Suprapubic skin (tissue), 4 donors: Measurements from ENCODE around the gene HIGD1A. TPM values are rescaled to one million over a fixed set of nuclear protein-coding genes. Genes with fewer than 3 reads are reported as not detected.
A peak's percentile ranks its signal among the peaks of the same experiment; 100 is the strongest.

ENCODE experiments used
- DNase-seq, 2 donors: peaks; one replicate each; pipeline ENCODE4 v3.0.0-alpha.2; 2019; ENCODE audit warnings: low spot score in 2 of 2
- H3K27ac ChIP-seq: fragments of 200-600 bp; sonication (generic); one replicate; pipeline ENCODE4 v1.5.1; 2019
- H3K27me3 ChIP-seq: fragments of 200-600 bp; sonication (generic); one replicate; pipeline ENCODE4 v1.5.1; 2019
- H3K36me3 ChIP-seq: fragments of 200-600 bp; sonication (generic); one replicate; pipeline ENCODE4 v1.5.1; 2019
- H3K4me1 ChIP-seq: fragments of 200-600 bp; sonication (generic); one replicate; pipeline ENCODE4 v1.5.1; 2019
- H3K4me3 ChIP-seq: fragments of 200-600 bp; sonication (generic); one replicate; pipeline ENCODE4 v1.5.1; 2019; ENCODE audit warnings: mild to moderate bottlenecking
- H3K9me3 ChIP-seq: fragments of 200-600 bp; sonication (generic); one replicate; pipeline ENCODE4 v1.5.1; 2019
- EP300 ChIP-seq: sonication (generic); formaldehyde crosslinking; IDR thresholded peaks from one replicate; pipeline ENCODE4 v1.6.1; 2017; ENCODE audit warnings: antibody characterized with exemption
- POLR2A ChIP-seq, 2 donors: fragments of 450-650 bp; IDR thresholded peaks; one replicate each; pipeline ENCODE4 v1.6.1; 2017; ENCODE audit warnings: antibody characterized with exemption in 2 of 2, mild to moderate bottlenecking in 2 of 2, moderate library complexity in 2 of 2
- POLR2AphosphoS5 ChIP-seq, 3 donors: sonication (generic); formaldehyde crosslinking; IDR thresholded peaks; one replicate each; pipeline ENCODE4 v1.6.1; 2017; ENCODE audit warnings: antibody characterized with exemption in 3 of 3
- WGBS: methylation state at CpG from one replicate; pipeline ENCODE4 v1.1.5; 2018; 5-methylcytosine and 5-hydroxymethylcytosine counted together
- total RNA-seq, 4 donors: library from RNA; depleted of rRNA; stranded (reverse); fragments of >200 nt; gene quantifications; one replicate each; pipeline ENCODE4 v1.1.0, GENCODE V29; 2016
- TF ChIP-seq, protein P1 (sequence below), 2 donors: fragments of 200-600 bp in 1 of 2; fragments of 450-650 bp in 1 of 2; sonication (generic) in 1 of 2; IDR thresholded peaks; one replicate each; pipeline ENCODE4 v1.5.1; 2016 to 2019; ENCODE audit warnings: antibody characterized with exemption in 2 of 2, mild to moderate bottlenecking in 1 of 2, moderate library complexity in 1 of 2

Gene HIGD1A
- total RNA-seq, 4 donors from 2014 or later: 46.8 to 91.9 (median 81.4) TPM

DNA sequence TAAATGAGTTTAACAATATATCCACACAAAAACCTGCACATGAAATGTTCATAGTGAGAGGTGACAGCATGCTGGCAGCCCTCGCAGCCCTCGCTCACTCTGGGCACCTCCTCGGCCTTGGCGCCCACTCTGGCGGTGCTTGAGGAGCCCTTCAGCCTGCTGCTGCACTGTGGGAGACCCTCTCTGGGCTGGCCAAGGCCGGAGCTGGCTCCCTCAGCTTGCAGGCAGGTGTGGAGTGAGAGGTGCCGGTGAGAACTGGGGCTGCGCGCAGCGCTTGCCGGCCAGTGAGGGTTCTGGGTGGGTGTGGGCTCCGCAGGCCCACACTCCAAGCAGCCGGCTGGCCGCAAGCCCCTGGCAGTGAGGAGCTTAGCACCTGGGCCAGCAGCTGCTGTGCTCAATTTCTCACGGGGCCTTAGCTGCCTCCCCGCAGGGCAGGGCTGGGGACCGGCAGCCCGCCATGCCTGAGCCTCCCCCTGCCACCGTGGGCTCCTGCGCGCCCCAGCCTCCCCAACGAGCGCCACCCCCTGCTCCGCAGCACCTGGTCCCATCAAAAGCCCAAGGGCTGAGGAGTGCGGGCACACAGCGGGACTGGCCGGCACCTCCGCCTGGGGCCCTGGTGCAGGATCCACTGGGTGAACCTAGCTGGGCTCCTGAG, 34.7 kb downstream of the HIGD1A start:
- Histone ChIP-seq H3K27me3 (no peaks in the 10 kb centered on the region), H3K36me3 (no peaks in the 10 kb centered on the region), H3K27ac (no peak overlapping the region), H3K4me1 (peaks cover 14% of the 10 kb centered on the region), H3K9me3 (no peaks in the 10 kb centered on the region), H3K4me3 (no peak overlapping the region)
- peak in 1 of 2 donors; percentile 59 for DNase-seq
- 94% methylated on average over 9 of the region's 28 CpGs for WGBS
- TF ChIP-seq EP300: no peak
- no peak for TF ChIP-seq POLR2A (IDR thresholded peaks at IDR 0.05)
- TF ChIP-seq, protein P1, sequence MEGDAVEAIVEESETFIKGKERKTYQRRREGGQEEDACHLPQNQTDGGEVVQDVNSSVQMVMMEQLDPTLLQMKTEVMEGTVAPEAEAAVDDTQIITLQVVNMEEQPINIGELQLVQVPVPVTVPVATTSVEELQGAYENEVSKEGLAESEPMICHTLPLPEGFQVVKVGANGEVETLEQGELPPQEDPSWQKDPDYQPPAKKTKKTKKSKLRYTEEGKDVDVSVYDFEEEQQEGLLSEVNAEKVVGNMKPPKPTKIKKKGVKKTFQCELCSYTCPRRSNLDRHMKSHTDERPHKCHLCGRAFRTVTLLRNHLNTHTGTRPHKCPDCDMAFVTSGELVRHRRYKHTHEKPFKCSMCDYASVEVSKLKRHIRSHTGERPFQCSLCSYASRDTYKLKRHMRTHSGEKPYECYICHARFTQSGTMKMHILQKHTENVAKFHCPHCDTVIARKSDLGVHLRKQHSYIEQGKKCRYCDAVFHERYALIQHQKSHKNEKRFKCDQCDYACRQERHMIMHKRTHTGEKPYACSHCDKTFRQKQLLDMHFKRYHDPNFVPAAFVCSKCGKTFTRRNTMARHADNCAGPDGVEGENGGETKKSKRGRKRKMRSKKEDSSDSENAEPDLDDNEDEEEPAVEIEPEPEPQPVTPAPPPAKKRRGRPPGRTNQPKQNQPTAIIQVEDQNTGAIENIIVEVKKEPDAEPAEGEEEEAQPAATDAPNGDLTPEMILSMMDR (IDR thresholded peaks at IDR 0.05): no peak
- TF ChIP-seq POLR2AphosphoS5 (IDR thresholded peaks at IDR 0.05): no peak

DNA sequence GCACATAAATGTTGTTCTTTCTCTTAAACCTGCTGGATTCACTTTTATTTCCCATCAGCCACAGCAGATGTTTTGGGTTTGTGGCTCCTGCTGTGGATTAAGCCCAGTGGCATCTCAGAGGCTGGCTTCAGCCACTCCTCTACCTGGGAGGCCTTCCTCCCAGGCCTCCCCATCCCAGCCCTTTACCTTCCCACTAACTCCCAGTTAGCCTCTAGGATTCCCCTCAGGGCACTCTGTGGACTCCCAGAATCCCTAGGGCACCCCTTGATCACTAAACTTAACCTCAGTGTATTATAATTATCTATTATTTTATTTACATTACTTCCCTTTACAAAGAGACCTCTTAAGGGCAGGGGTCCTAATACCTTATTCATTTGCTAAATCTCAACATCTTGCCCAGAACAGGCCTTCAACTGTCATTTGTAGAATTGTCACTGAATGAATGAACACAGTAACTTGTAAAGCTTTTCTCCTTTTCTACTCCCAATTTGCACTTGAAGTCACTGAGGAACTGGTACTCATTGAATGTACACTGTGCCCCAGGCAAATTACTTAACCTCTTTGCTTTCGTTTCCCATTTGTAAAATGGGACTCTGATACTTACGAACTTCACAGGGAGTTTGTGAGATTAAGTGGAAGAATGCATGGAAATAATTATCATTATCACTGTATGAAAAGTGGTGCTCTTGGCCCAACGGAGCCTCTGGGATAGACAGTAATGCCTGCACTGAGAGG, 39.6 kb downstream of the HIGD1A start:
- no peak for DNase-seq
- Histone ChIP-seq H3K27ac (no peak overlapping the region), H3K4me1 (peaks cover 7% of the 10 kb centered on the region), H3K27me3 (no peaks in the 10 kb centered on the region), H3K4me3 (no peak overlapping the region), H3K9me3 (no peaks in the 10 kb centered on the region), H3K36me3 (no peaks in the 10 kb centered on the region)
- TF ChIP-seq, protein P1 (IDR thresholded peaks at IDR 0.05): no peak
- TF ChIP-seq EP300: no peak
- TF ChIP-seq POLR2A (IDR thresholded peaks at IDR 0.05): no peak
- TF ChIP-seq POLR2AphosphoS5 (IDR thresholded peaks at IDR 0.05): no peak
- 80% methylated on average over 3 of the region's 3 CpGs for WGBS

DNA sequence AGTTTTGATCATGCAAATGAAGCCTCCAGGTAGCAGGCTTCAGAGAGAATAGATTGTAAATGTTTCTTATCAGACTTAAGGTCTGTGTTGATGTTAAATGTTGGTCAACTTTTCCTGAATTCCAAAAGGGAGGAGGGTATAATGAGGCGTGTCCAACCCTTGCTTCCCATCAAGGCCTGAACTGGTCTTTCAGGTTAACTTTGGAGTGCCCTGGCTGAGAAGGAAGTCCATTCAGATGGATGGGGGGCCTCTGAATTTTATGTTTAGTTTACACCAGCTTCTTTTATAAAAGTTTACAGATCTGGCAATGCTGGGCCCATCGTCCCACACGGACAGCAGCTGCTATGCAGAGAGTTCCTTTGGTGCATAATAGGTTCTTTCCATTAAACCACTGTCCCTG, 40.2 kb downstream of the HIGD1A start:
- no peak overlapping the region for H3K4me3 ChIP-seq
- no peaks in the 10 kb centered on the region for H3K27me3 ChIP-seq
- no peaks in the 10 kb centered on the region for H3K9me3 ChIP-seq
- WGBS: 74% methylated on average over 3 of the region's 3 CpGs
- TF ChIP-seq EP300 (no peak), POLR2AphosphoS5 (IDR thresholded peaks at IDR 0.05) (no peak), POLR2A (IDR thresholded peaks at IDR 0.05) (no peak)
- TF ChIP-seq, protein P1 (IDR thresholded peaks at IDR 0.05): no peak
- H3K36me3 ChIP-seq: no peaks in the 10 kb centered on the region
- H3K27ac ChIP-seq: no peak overlapping the region
- peaks cover 7% of the 10 kb centered on the region for H3K4me1 ChIP-seq
- peak in 1 of 2 donors; percentile 29 for DNase-seq

DNA sequence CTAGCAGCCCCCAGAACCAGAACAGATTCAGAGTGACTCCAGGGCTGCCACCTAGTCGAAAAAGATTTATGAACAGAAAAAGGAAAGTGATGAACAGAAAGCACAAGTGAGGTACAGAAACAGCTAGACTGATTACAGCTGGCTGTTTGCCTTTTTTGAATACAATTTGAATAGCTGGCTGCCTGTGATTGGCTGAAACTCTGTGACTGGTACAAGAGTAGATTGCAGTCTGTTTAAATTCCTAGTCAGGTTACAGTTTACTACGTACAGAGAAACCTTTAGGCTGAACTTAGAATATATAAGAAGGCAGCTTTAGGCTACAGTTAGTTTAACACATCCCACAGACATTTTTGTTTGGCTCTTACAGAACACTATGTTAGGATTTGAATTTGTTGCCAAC, 41.3 kb downstream of the HIGD1A start:
- DNase-seq: no peak
- Histone ChIP-seq H3K27me3 (no peaks in the 10 kb centered on the region), H3K27ac (no peak overlapping the region), H3K4me3 (no peak overlapping the region), H3K9me3 (no peaks in the 10 kb centered on the region), H3K4me1 (peaks cover 7% of the 10 kb centered on the region), H3K36me3 (no peaks in the 10 kb centered on the region)
- TF ChIP-seq POLR2AphosphoS5 (IDR thresholded peaks at IDR 0.05): no peak
- TF ChIP-seq EP300: no peak
- TF ChIP-seq, protein P1 (IDR thresholded peaks at IDR 0.05): no peak
- no peak for TF ChIP-seq POLR2A (IDR thresholded peaks at IDR 0.05)
- 60% methylated on average over 2 of the region's 2 CpGs for WGBS

DNA sequence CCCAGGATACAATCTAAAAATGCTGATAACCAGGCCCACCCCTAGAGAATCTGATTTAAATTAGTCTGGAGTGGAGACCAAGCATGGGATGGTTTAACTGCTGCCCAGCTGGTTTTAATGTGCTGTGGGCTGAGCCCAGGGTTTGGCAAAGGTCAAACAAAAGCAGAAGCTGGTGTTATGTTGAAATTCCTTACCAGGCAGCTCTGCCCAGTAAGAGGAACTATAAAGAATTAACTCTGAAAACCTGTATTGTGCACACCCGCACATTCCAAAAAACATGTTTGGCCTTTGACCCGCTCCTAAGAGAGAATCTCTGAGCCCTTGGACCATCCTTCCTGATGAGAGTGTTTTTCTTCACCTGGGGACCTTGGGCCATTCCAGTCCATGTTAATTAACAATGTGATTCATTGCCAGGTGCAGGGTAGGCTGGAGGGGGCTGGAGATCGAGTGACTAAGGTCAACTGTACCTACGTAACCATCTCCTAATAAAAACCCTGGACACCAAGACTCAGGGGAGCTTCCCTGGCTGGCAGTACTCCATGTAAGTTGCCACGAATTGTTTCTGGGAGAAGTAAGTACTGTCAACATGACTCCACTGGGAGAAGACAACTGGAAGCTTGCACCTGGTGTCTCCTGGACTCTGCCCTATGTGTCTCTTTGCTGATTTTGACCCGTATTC, 42.1 kb downstream of the HIGD1A start:
- no peak overlapping the region for H3K27ac ChIP-seq
- peak in 1 of 2 donors; percentile 56 for DNase-seq
- peaks cover 7% of the 10 kb centered on the region for H3K4me1 ChIP-seq
- H3K9me3 ChIP-seq: no peaks in the 10 kb centered on the region
- no peaks in the 10 kb centered on the region for H3K27me3 ChIP-seq
- no peaks in the 10 kb centered on the region for H3K36me3 ChIP-seq
- WGBS: 81% methylated on average over 6 of the region's 6 CpGs
- H3K4me3 ChIP-seq: no peak overlapping the region
- TF ChIP-seq, protein P1 (IDR thresholded peaks at IDR 0.05): no peak
- TF ChIP-seq POLR2A (IDR thresholded peaks at IDR 0.05): no peak
- TF ChIP-seq POLR2AphosphoS5 (IDR thresholded peaks at IDR 0.05): no peak
- TF ChIP-seq EP300: no peak
